A673 (cell line): ENCODE measurements around the gene KCNAB2. TPM values are rescaled to one million over a fixed set of nuclear protein-coding genes. Genes with fewer than 3 reads are reported as not detected.

ENCODE experiments used
- Bru-seq: library from RNA; stranded (reverse); fragments of 400-500 nt; gene quantifications from one replicate; lab custom pipeline; 2021; lab: Mats Ljungman, UMichigan
- BruChase-seq, 2 experiments: library from RNA; stranded (reverse); fragments of 400-500 nt; gene quantifications; one replicate each; lab custom pipeline; 2021; lab: Mats Ljungman, UMichigan
- BruUV-seq: library from RNA; stranded (reverse); fragments of 400-500 nt; replicated peaks from 2 replicates; lab custom pipeline; 2021; lab: Mats Ljungman, UMichigan
- CTCF ChIA-PET: fragments of 300-600 bp; sonication (Branson Sonifier 250); formaldehyde crosslinking; loops from one replicate; lab custom pipeline; 2022; ENCODE audit warnings: antibody characterized with exemption; lab: Charles Lee
- POLR2A ChIA-PET: fragments of 300-600 bp; sonication (Branson Sonifier 250); formaldehyde crosslinking; loops from one replicate; lab custom pipeline; 2022; ENCODE audit warnings: antibody characterized with exemption; ENCODE audit not compliant: low non-redundant PET; lab: Charles Lee
- DNase-seq: peaks from one replicate; pipeline ENCODE4 v3.0.0-alpha.2; 2015; ENCODE audit warnings: low spot score
- H3K27ac ChIP-seq: fragments of 200-600 bp; sonication (generic); 2 replicates; pipeline ENCODE4 v1.5.1; 2016; ENCODE audit warnings: mixed run types, low read depth, mild to moderate bottlenecking, mixed read lengths, antibody characterized with exemption, low read length; ENCODE audit not compliant: poor library complexity, severe bottlenecking
- H3K27me3 ChIP-seq: fragments of 200-600 bp; sonication (generic); replicated peaks from 2 replicates; pipeline ENCODE4 v1.6.1; 2017; ENCODE audit warnings: mixed run types, low read depth, mild to moderate bottlenecking, mixed read lengths, antibody characterized with exemption, low read length; ENCODE audit not compliant: insufficient read depth, poor library complexity
- H3K36me3 ChIP-seq: fragments of 200-600 bp; sonication (generic); 2 replicates; pipeline ENCODE4 v1.6.1; 2016; ENCODE audit warnings: mixed run types, mild to moderate bottlenecking, mixed read lengths, antibody characterized with exemption, low read length; ENCODE audit not compliant: insufficient read depth, poor library complexity, severe bottlenecking
- H3K4me1 ChIP-seq: fragments of 200-600 bp; sonication (generic); 2 replicates; pipeline ENCODE4 v1.6.1; 2017; ENCODE audit warnings: mixed run types, mild to moderate bottlenecking, mixed read lengths, antibody characterized with exemption, low read length; ENCODE audit not compliant: insufficient read depth, poor library complexity, severe bottlenecking
- H3K4me3 ChIP-seq: fragments of 200-600 bp; sonication (generic); 2 replicates; pipeline ENCODE4 v1.5.1; 2016; ENCODE audit warnings: low read depth, mixed run types, mild to moderate bottlenecking, mixed read lengths, low read length; ENCODE audit not compliant: poor library complexity, severe bottlenecking
- H3K9me3 ChIP-seq: fragments of 200-600 bp; sonication (generic); 2 replicates; pipeline ENCODE4 v1.6.1; 2016; ENCODE audit warnings: mixed run types, low read depth, mild to moderate bottlenecking, mixed read lengths, antibody characterized with exemption, low read length; ENCODE audit not compliant: poor library complexity, severe bottlenecking
- CTCF ChIP-seq: fragments of 300-800, 200-600 bp; sonication (generic); conservative IDR thresholded peaks from 2 replicates; pipeline ENCODE4 v1.5.1; 2017; ENCODE audit warnings: low read depth, mild to moderate bottlenecking, antibody characterized with exemption, low read length, moderate library complexity, mixed read lengths
- EZH2 ChIP-seq: fragments of 200-600 bp; sonication (generic); IDR thresholded peaks from 2 replicates; pipeline ENCODE4 v1.6.1; 2017; ENCODE audit warnings: borderline replicate concordance, low read depth, mild to moderate bottlenecking, mixed read lengths, antibody characterized with exemption, low read length; ENCODE audit not compliant: poor library complexity, severe bottlenecking
- intact Hi-C: fragments of 100-400 bp; cut with micrococcal nuclease; formaldehyde crosslinking; loops from one replicate; pipeline ENCODE4 v1.10.0; 2022; ENCODE audit not compliant: unreplicated experiment
- long read RNA-seq: library from polyadenylated mRNA; stranded (forward); transcript quantifications from one replicate; pipeline ENCODE4 v2.0.0, GENCODE V29; 2022
- total RNA-seq: library from RNA; stranded (reverse); gene quantifications from 2 replicates; pipeline ENCODE4 v1.2.3, GENCODE V29; 2021

KCNAB2 gene
- total RNA-seq (6.4 and 7.7 TPM in 2 replicates), Bru-seq, nascent RNA (percentile 37 among the genes with signal in this experiment), BruChase-seq, experiment 1, labeled RNA remaining after a 2-hour chase (percentile 39 among the genes with signal in this experiment), BruChase-seq, experiment 2, labeled RNA remaining after a 6-hour chase (percentile 42 among the genes with signal in this experiment)
- long read RNA-seq, full-length matches to known transcripts = 5 of 11 reads
- long read RNA-seq, partial matches to known transcripts = 3 of 11 reads
- long read RNA-seq, other reads (novel, unspliced or antisense) = 3 of 11 reads

- no peak for DNase-seq
- ChIA-PET POLR2A (no interaction called here), CTCF (no interaction called here)
- Histone ChIP-seq H3K27ac (no peak within 1 kb of the TSS), H3K27me3 (no peaks in the 10 kb centered on the region), H3K4me3 (no peak within 1 kb of the TSS), H3K4me1 (no peaks in the 10 kb centered on the region), H3K9me3 (no peaks in the 10 kb centered on the region), H3K36me3 (no peaks in the 10 kb centered on the region)
- no TSS peak for BruUV-seq
- intact Hi-C loops = no loop called here
- TF ChIP-seq CTCF (no peak), EZH2 (no peak)
Measured at GRCh38 chr1:6045561-6045960, at the start of gene KCNAB2. Gene KCNAB2 (plus strand): TSS chr1:6045888. CDS start chr1:6051537, 5,649 bp downstream.

- Histone ChIP-seq H3K36me3 (no peaks in the 10 kb centered on the region), H3K27me3 (no peaks in the 10 kb centered on the region), H3K27ac (no peak overlapping the region), H3K4me1 (peaks cover 11% of the 10 kb centered on the region), H3K4me3 (no peak overlapping the region), H3K9me3 (no peaks in the 10 kb centered on the region)
- no peak for TF ChIP-seq EZH2
- ChIA-PET POLR2A (no interaction called here), CTCF (no interaction called here)
- DNase-seq = no peak
- BruUV-seq = no TSS peak
- intact Hi-C loops = no loop called here
Measured at GRCh38 chr1:5996641-5997270, 48.9 kb upstream of the KCNAB2 start.

GRCh38 chr1:5997316-5997715 lies 48.4 kb upstream of the KCNAB2 start:
- no TSS peak for BruUV-seq
- peaks cover 14% of the 10 kb centered on the region for H3K4me1 ChIP-seq
- no peaks in the 10 kb centered on the region for H3K27me3 ChIP-seq
- no peak overlapping the region for H3K4me3 ChIP-seq
- H3K27ac ChIP-seq = no peak overlapping the region
- intact Hi-C loops = no loop called here
- CTCF ChIA-PET = no interaction called here
- POLR2A ChIA-PET = no interaction called here
- no peaks in the 10 kb centered on the region for H3K36me3 ChIP-seq
- no peaks in the 10 kb centered on the region for H3K9me3 ChIP-seq
- no peak for DNase-seq
- TF ChIP-seq CTCF = no peak
- TF ChIP-seq EZH2 = no peak
